H1 (cell line): ENCODE results near the gene FGF4. TPM values are rescaled to one million over a fixed set of nuclear protein-coding genes. Genes with fewer than 3 reads are reported as not detected.

ENCODE experiments used
- BCL11A ChIP-seq, 2 experiments: IDR thresholded peaks; one replicate each; pipeline ENCODE4 v1.6.1; 2011; ENCODE audit warnings: low read depth in 2 of 2, low read length in 2 of 2, mild to moderate bottlenecking in 2 of 2
- CTCF ChIP-seq, 3 experiments: IDR thresholded peaks; 1 replicate in 2 of 3; 2 replicates in 1 of 3; pipeline versions ENCODE4 v1.5.1 to v1.6.1; 2011; ENCODE audit warnings: low read length in 3 of 3, mild to moderate bottlenecking in 3 of 3, inconsistent platforms in 2 of 3, low read depth in 1 of 3, moderate library complexity in 1 of 3; ENCODE audit not compliant: insufficient read depth in 1 of 3; ENCODE audit errors: control extremely low read depth in 1 of 3
- KDM4A ChIP-seq: IDR thresholded peaks from one replicate; pipeline ENCODE4 v1.7.1; 2012; ENCODE audit warnings: low read depth, mild to moderate bottlenecking, moderate library complexity, low read length, inconsistent platforms; ENCODE audit not compliant: severe bottlenecking
- KDM5A ChIP-seq: fragments of 200-600 bp; IDR thresholded peaks from 2 replicates; pipeline ENCODE4 v1.7.1; 2012; ENCODE audit warnings: mild to moderate bottlenecking, low read length, inconsistent platforms, mixed read lengths
- POU5F1 ChIP-seq: IDR thresholded peaks from 2 replicates; pipeline ENCODE4 v1.6.1; 2011; ENCODE audit warnings: low read depth, mild to moderate bottlenecking, low read length, moderate library complexity
- polyA plus RNA-seq, 7 experiments: library from polyadenylated mRNA; depleted of rRNA in 3 of 7; stranded (reverse) in 5 of 7; unstranded in 2 of 7; fragments of >200 nt in 5 of 7; fragments of 200-250 nt in 2 of 7; gene quantifications; 1 replicate in 5 of 7; 2 replicates in 1 of 7; 4 replicates in 1 of 7; pipeline versions ENCODE4 v1.2.1 to v1.2.3, GENCODE V29; 2011 to 2013; ENCODE audit warnings: missing spikeins in 2 of 7, mixed read lengths in 2 of 7
- total RNA-seq: library from RNA; stranded (reverse); fragmentation: NEBNext Ultra II Directional; extraction: Animal tissue kit (Norgen Biotek cat#: 25700); gene quantifications from 2 replicates; pipeline ENCODE4 v1.2.1, GENCODE V29; 2021

The FGF4 gene
- total and polyA plus RNA-seq, 2 of the 8 experiments (the other 6 are each of a cell fraction or from before 2014, with no cell fraction given): 0.57 to 2.0 TPM

- TF ChIP-seq BCL11A (IDR thresholded peaks at IDR 0.05; ENCODE audit: low read depth in 2 of 2, low read length in 2 of 2): no peak
- TF ChIP-seq POU5F1: no peak
- TF ChIP-seq KDM4A: no peak
- no peak for TF ChIP-seq CTCF (IDR thresholded peaks at IDR 0.05; ENCODE audit: control extremely low read depth in 1 of 3, insufficient read depth in 1 of 3, low read depth in 1 of 3, low read length in 3 of 3)
- no peak for TF ChIP-seq KDM5A
These were observed 44.5 kb upstream of the FGF4 start (continued) for GRCh38 chr11:69819541-69820070.
